Esophagus muscularis mucosa (tissue), 4 donors: Measurements from ENCODE around the gene SCAMP3. TPM values are rescaled to one million over a fixed set of nuclear protein-coding genes. Genes with fewer than 3 reads are reported as not detected.

Source experiments
- DNase-seq: peaks from one replicate; pipeline ENCODE4 v3.0.0-alpha.2; 2017; ENCODE audit errors: extremely low spot score
- H3K27ac ChIP-seq, 4 donors: fragments of 200-600 bp; sonication (generic); replicated peaks in 1 of 4; 1 replicate in 3 of 4; 2 replicates in 1 of 4; pipeline ENCODE4 v1.5.1; 2016 to 2019; ENCODE audit warnings: mild to moderate bottlenecking in 1 of 4
- H3K27me3 ChIP-seq, 4 donors: fragments of 200-600 bp; sonication (generic); one replicate each; pipeline versions ENCODE4 v1.5.1 to v1.6.0; 2016 to 2019
- H3K36me3 ChIP-seq, 4 donors: fragments of 200-600 bp; sonication (generic); one replicate each; pipeline ENCODE4 v1.5.1; 2016 to 2019
- H3K4me1 ChIP-seq, 4 donors: fragments of 200-600 bp; sonication (generic); one replicate each; pipeline ENCODE4 v1.5.1; 2016 to 2019
- H3K4me3 ChIP-seq, 4 donors: fragments of 200-600 bp; sonication (generic); 1 replicate in 2 of 4; 2 replicates in 2 of 4; pipeline ENCODE4 v1.5.1; 2016 to 2019; ENCODE audit warnings: mild to moderate bottlenecking in 4 of 4, moderate library complexity in 1 of 4
- H3K9me3 ChIP-seq, 4 donors: fragments of 200-600 bp; sonication (generic); 1 replicate in 3 of 4; 2 replicates in 1 of 4; pipeline ENCODE4 v1.5.1; 2016 to 2019
- EP300 ChIP-seq: sonication (generic); formaldehyde crosslinking; IDR thresholded peaks from one replicate; pipeline ENCODE4 v1.6.1; 2017; ENCODE audit warnings: antibody characterized with exemption
- POLR2A ChIP-seq: fragments of 450-650 bp; IDR thresholded peaks from one replicate; pipeline ENCODE4 v1.6.1; 2017; ENCODE audit warnings: antibody characterized with exemption, moderate library complexity, mild to moderate bottlenecking, low read depth
- POLR2AphosphoS5 ChIP-seq, 2 donors: sonication (generic); formaldehyde crosslinking; IDR thresholded peaks; one replicate each; pipeline ENCODE4 v1.6.1; 2017; ENCODE audit warnings: antibody characterized with exemption in 2 of 2
- WGBS: methylation state at CpG from one replicate; pipeline ENCODE4 v1.1.5; 2018; 5-methylcytosine and 5-hydroxymethylcytosine counted together
- intact Hi-C: fragments of 100-400 bp; cut with DNase I; formaldehyde crosslinking; loops from one replicate; pipeline ENCODE4 v1.15.1; 2023
- total RNA-seq, 4 donors: library from RNA; depleted of rRNA; stranded (reverse); fragments of >200 nt; gene quantifications; one replicate each; pipeline versions ENCODE4 v1.1.0 to v1.2.1, GENCODE V29; 2016
- TF ChIP-seq, protein P1 (sequence below), 3 experiments: fragments of 200-600 bp in 2 of 3; fragments of 450-650 bp in 1 of 3; sonication (generic) in 2 of 3; IDR thresholded peaks; one replicate each; pipeline ENCODE4 v1.5.1; 2017 to 2019; ENCODE audit warnings: antibody characterized with exemption in 3 of 3, mild to moderate bottlenecking in 2 of 3, moderate library complexity in 1 of 3

The SCAMP3 gene
- total RNA-seq, 4 donors from 2014 or later: 33.6 to 56.0 (median 43.5) TPM

DNA sequence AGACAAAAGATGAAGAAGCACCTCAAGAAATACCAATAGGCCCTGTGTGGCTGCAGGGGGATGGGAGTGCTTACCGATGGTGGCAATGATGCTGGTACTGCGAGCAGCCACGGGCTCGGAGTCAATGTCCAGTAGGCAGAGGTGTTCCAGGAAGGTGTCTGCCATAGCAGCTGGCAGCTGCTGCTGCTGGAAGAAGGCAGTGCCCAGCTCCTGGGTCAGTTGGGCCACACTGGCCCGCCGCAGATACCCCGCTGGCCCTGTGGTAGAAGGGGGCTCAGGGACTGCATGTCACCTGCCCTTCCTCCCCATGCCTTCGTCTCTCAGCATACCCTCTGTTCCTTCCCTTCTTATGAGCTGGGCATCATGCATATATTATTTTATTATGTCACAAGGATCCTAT, 37.9 kb upstream of the SCAMP3 start:
- H3K36me3 ChIP-seq: no peaks in the 10 kb centered on the region
- TF ChIP-seq, protein P1, sequence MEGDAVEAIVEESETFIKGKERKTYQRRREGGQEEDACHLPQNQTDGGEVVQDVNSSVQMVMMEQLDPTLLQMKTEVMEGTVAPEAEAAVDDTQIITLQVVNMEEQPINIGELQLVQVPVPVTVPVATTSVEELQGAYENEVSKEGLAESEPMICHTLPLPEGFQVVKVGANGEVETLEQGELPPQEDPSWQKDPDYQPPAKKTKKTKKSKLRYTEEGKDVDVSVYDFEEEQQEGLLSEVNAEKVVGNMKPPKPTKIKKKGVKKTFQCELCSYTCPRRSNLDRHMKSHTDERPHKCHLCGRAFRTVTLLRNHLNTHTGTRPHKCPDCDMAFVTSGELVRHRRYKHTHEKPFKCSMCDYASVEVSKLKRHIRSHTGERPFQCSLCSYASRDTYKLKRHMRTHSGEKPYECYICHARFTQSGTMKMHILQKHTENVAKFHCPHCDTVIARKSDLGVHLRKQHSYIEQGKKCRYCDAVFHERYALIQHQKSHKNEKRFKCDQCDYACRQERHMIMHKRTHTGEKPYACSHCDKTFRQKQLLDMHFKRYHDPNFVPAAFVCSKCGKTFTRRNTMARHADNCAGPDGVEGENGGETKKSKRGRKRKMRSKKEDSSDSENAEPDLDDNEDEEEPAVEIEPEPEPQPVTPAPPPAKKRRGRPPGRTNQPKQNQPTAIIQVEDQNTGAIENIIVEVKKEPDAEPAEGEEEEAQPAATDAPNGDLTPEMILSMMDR (IDR thresholded peaks at IDR 0.05): no peak
- no peak for TF ChIP-seq POLR2A
- no peak for TF ChIP-seq POLR2AphosphoS5 (IDR thresholded peaks at IDR 0.05)
- TF ChIP-seq EP300: no peak
- WGBS: 93% methylated on average over 8 of the region's 8 CpGs

DNA sequence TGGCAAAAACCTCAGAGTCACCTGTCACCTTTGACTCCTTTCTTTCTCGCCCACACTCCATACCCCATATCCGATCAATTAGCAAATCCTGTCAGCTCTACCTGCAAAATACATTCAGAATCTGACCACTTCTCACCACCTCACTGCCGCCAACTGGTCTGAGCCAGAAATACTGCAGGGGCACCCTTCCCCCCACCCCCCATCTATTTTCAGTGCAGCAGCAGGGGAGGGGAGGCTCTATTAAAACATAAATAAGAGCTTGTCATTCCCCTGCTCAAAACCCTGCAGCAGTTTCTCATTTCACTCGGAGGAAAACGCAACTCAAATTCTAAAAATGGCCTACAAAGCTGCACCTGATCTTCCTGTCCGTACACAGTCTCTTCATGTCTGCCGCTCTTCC, 35.2 kb upstream of the SCAMP3 start:
- Histone ChIP-seq H3K9me3 (no peaks in the 10 kb centered on the region), H3K36me3 (no peaks in the 10 kb centered on the region), H3K4me3 (no peak overlapping the region), H3K27me3 (peaks cover 0 to 49% (median 12%) of the 10 kb centered on the region in 4 donors), H3K27ac (no peak overlapping the region), H3K4me1 (peaks cover 8 to 13% (median 12%) of the 10 kb centered on the region in 4 donors)
- no peak for TF ChIP-seq POLR2AphosphoS5 (IDR thresholded peaks at IDR 0.05)
- DNase-seq: no peak
- intact Hi-C loops: no loop called here
- 68% methylated on average over 7 of the region's 7 CpGs for WGBS

More for the DNA sequence above, 37.9 kb upstream of the SCAMP3 start:
- Histone ChIP-seq H3K4me1 (peaks cover 5 to 8% (median 8%) of the 10 kb centered on the region in 4 donors), H3K4me3 (no peak overlapping the region), H3K27me3 (peaks cover 0 to 34% (median 7%) of the 10 kb centered on the region in 4 donors), H3K9me3 (no peaks in the 10 kb centered on the region), H3K27ac (no peak overlapping the region)
- intact Hi-C loops: no loop called here
- no peak for DNase-seq

DNA sequence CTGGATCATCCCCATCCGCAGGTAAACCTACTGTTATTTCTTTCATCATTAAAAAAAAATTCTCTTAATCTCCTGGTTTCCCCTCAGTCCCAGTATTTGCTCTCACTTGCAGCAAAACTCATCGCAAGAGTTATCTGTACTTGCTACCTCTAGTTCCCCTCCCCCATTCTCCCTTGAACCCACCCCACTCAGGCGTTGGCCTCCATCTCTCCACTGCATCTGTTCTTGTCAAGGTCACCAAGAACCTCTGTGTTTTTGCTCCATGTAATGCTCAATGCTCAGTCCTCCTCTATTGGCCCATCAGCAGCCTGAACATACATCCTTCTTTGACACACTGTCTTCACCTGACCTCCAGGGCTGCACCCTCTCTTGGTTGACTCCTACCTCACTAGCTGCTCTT, 34.5 kb upstream of the SCAMP3 start:
- Histone ChIP-seq H3K4me1 (peaks cover 8 to 13% (median 12%) of the 10 kb centered on the region in 4 donors), H3K36me3 (no peaks in the 10 kb centered on the region), H3K27me3 (peaks cover 0 to 49% (median 12%) of the 10 kb centered on the region in 4 donors), H3K27ac (no peak overlapping the region), H3K9me3 (no peaks in the 10 kb centered on the region), H3K4me3 (no peak overlapping the region)
- intact Hi-C loops: no loop called here
- no peak for DNase-seq
- WGBS: 88% methylated on average over 3 of the region's 3 CpGs
- TF ChIP-seq POLR2AphosphoS5 (IDR thresholded peaks at IDR 0.05) (no peak), POLR2A (no peak), EP300 (no peak)
- TF ChIP-seq, protein P1 (IDR thresholded peaks at IDR 0.05): no peak

DNA sequence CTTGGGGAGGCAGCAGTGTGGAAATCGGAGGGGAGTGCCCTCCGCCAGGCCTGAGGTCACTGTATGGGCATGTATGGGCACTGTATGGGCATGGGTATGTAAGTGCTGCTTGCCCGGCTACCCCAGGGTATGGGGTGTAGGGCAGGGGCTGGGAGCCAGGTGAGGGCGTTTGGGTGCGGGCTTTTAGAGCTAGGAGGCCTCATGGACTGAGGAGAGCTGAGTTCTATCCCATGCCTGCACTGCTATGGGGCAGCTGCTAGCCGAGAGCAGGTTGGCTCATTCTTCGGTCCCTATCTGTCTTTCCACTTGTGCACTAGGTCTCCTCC, 33.7 kb upstream of the SCAMP3 start:
- Histone ChIP-seq H3K9me3 (no peaks in the 10 kb centered on the region), H3K27ac (no peak overlapping the region), H3K27me3 (peaks cover 0 to 49% (median 12%) of the 10 kb centered on the region in 4 donors), H3K36me3 (no peaks in the 10 kb centered on the region), H3K4me3 (no peak overlapping the region), H3K4me1 (peaks cover 8 to 13% (median 12%) of the 10 kb centered on the region in 4 donors)
- no peak for DNase-seq
- 86% methylated on average over 7 of the region's 7 CpGs for WGBS
- intact Hi-C loops: no loop called here
- TF ChIP-seq POLR2A: no peak
- TF ChIP-seq, protein P1 (IDR thresholded peaks at IDR 0.05): no peak
- no peak for TF ChIP-seq POLR2AphosphoS5 (IDR thresholded peaks at IDR 0.05)
- no peak for TF ChIP-seq EP300

- DNase-seq: no peak
- Histone ChIP-seq H3K4me1 (peaks cover 8 to 13% (median 12%) of the 10 kb centered on the region in 4 donors), H3K27ac (no peak overlapping the region), H3K27me3 (peaks cover 0 to 49% (median 12%) of the 10 kb centered on the region in 4 donors), H3K36me3 (no peaks in the 10 kb centered on the region), H3K4me3 (peak overlapping the region; percentile 16 to 40 (median 24)), H3K9me3 (no peaks in the 10 kb centered on the region)
- intact Hi-C loops: no loop called here
- TF ChIP-seq POLR2A (no peak), EP300 (no peak), POLR2AphosphoS5 (IDR thresholded peaks at IDR 0.05) (no peak)
- TF ChIP-seq, protein P1 (IDR thresholded peaks at IDR 0.05): no peak
- WGBS: 16% methylated on average over 23 of the region's 47 CpGs
These were observed 33.2 kb upstream of the SCAMP3 start for GRCh38 chr1:155295183-155295941.
